ENCODE results near the gene CDY2A.
"Not testable (repeated sequence)": the region's sequence is repeated elsewhere in the genome, so short reads cannot be mapped to it uniquely, and the experiment has no call there.

Gene CDY2A

DNA sequence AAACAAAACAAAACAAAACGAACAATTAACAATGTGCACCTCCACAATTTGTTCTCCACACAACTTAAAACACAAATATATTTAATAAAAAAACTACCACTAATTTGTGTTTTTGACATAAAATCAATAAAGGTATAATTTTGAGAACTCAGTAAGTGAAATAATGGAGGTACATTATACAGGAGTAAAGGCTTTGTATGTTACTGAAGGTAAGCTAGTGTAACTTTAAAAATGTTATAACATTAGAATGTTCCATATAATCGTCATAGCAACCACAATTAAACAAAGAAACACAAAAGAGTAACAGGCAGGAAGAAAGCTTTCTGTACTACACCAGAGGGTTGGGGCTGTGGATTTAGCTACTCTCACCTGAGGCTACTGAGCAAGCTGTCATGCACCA, at the start of gene CDY2A:
TSS of gene CDY2A (plus strand) at position 301 of the 400 bp plus-strand sequence. CDS start 328 bp downstream, outside the sequence.
- not testable (repeated sequence) for DNase-seq

- DNase-seq: not testable (repeated sequence)
Measured at GRCh38 chrY:17997586-17997985, 28.0 kb upstream of the CDY2A start.

GRCh38 chrY:17998266-17998665, 27.3 kb upstream of the CDY2A start:
- DNase-seq: not testable (repeated sequence)

DNA sequence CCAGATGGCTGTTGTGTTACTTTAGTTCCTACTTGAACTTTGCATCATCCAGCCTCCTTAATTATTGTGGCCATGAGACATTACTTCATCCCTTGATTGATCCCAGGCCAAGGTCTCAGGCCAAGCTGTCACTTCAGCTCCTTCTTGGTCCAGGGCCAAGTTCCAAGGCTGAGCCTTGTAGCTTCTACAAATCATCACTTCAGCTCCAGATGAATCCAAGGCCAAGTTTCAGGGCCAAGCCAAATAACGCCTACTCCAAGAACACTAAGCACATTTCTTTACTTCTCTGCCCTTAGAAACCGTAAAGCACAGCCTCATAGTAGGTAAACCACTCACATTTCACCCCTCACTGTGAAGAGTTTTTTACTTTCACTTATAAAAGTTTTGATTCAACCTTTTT, 1.7 kb upstream of the CDY2A start:
- not testable (repeated sequence) for DNase-seq

DNA sequence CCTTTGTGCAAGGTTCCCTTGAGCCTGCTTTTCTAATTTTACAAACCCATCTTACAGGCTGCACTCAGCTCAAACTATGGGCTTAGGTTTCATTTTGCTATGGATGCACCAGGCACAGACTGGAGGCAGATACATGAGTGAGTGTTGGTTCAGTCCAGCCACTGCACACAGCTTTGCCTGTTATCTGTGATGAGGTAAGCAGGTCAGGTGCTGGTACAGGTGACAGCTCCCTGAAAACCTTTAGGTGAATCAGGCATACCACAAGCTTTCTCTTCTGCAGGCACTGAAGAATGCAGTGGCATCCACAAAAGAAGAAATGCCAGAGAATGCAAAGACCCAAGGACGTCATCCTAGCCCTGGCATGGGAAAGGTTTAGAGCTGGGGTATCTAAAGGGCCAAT, 3.3 kb downstream of the CDY2A start:
- not testable (repeated sequence) for DNase-seq

DNA sequence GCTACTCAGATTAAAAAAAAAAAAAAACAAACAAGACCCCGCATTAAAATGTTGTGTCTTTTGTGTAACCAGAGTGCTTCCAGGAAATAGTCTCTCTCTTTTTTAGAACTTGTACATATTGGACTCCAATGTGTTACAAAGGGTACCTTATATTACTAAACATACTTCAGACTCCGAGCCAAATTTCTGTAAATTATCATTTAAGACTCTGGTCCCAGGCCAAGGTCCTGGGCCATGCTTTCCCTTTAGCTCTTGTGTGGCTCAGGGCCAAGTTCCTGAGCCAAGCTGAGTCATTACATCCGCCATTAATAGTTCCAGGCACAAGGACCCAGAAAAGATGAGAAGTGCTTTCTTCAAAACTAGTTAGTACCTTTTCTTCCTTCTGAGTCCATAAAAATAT, 4.6 kb downstream of the CDY2A start:
- DNase-seq: not testable (repeated sequence)

DNA sequence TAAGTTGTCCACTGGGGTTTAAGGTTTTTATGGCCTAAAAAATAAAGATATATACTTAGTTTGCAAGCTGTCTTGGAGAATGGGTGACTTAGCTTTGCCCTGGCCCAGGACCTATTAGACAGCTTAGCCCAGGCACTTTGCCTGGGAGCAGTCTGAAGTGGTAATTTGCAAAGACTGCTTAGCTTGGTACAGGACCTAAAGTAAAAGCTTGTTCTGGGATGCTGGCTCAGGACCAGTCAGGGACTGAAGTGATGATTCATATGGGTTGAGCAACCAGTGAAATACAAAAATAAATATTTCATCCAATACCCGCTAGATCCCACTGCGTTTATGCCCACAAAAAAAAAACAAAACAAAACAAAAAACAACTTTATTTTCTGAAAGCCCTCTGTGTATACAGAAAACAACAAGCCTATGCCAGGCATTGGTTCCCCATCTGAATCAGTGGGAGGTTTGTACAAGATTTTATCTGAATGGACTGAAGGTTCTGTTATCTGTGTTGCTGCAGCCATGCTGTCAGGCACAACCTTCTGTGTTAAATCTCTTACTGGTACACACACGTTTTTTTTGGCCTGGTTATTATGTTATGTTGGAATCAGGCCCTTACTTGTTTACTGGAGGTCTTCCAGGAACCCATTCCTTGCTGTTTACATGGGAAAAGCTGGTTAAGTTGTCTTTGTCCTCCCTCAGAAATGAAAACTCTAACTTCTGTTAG, 8.7 kb downstream of the CDY2A start:
- not testable (repeated sequence) for DNase-seq

GRCh38 chrY:18034864-18035263, 9.3 kb downstream of the CDY2A start:
- DNase-seq: not testable (repeated sequence)

DNA sequence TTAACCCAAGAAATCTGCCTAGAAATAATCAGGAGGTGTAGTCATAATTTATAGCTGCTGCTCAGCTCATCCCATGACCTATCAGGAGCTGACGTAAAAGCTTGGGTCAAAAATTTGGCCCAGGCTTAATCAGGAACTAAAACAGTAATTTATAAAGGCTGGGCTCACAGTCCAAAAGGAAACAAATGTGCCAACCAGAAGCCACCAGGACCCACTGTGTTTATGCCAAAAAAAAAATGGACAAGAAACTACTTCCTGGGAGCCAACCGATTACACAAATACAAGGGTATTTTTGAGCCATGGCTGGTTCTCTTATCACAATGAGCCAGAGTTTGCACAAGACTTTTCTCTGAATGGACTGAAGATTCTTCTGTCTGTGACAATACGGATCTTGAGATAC, 19.4 kb downstream of the CDY2A start:
- DNase-seq: not testable (repeated sequence)

- DNase-seq: not testable (repeated sequence)
Measured at GRCh38 chrY:18048149-18049040, 22.8 kb downstream of the CDY2A start.

GRCh38 chrY:18049061-18049460, 23.5 kb downstream of the CDY2A start:
- DNase-seq: not testable (repeated sequence)

DNA sequence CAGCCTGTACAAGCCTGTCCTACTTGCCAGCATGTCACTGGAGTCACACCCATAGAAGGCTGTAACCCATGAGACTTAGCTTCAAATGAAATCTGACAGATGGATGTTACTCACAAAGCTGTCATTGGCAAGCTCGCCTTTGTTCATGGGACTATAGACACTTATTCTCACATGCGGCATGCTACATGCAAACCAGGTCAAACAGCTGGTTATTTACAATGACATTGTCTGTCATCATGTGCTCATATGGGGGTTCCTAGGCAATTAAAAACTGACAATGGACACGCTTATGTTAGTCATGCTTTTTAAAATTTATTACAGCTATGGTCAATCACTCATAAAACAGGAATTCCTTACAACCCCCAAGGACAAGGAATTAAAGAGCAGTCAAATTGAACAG, 30.9 kb downstream of the CDY2A start:
- DNase-seq: not testable (repeated sequence)

DNA sequence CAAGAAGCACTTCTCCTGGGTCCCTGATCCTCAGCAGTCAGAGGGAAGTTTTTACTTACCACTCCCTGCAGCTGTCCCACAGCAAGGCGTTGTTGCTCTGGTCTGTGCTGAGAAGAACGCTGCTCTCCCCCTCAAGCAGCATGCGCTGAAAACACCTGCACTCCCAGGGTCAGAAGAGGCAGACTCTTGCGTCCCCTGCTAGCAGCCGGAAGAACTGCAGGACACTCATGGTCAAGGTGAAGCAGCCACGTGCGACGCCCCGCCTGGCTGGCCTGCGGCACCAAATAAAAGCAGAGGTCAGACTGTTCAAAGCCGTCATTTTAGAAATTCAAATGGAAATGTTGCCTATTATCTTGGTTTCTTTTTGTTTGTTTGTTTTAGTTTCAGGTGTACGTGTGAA, 47.9 kb downstream of the CDY2A start:
- not testable (repeated sequence) for DNase-seq
